K562 (cell line): ENCODE results near the gene EMID1. TPM values are rescaled to one million over a fixed set of nuclear protein-coding genes. Genes with fewer than 3 reads are reported as not detected.

Source experiments
- HOXB6 ChIP-seq: fragments of 250-450 bp; sonication (Bioruptor Pico); IDR thresholded peaks from 2 replicates; pipeline ENCODE4 v1.5.1; 2022; ENCODE audit warnings: mild to moderate bottlenecking, borderline replicate concordance
- SRSF1 ChIP-seq: fragments of 200-400 bp; formaldehyde crosslinking; IDR thresholded peaks from 2 replicates; pipeline ENCODE4 v1.6.1; 2017; ENCODE audit warnings: mild to moderate bottlenecking, low read depth, low read length, moderate library complexity
- TCF7L2 ChIP-seq: fragments of 150-350 bp; IDR thresholded peaks from 2 replicates; pipeline ENCODE4 v1.6.1; 2016; ENCODE audit warnings: low read depth, mild to moderate bottlenecking, low read length, moderate library complexity
- polyA plus RNA-seq, 8 experiments: library from polyadenylated mRNA; depleted of rRNA in 4 of 8; stranded (reverse) in 5 of 8; unstranded in 3 of 8; fragments of >200 nt; fragmentation: Nextera tagmentation in 2 of 8; fragmentation: Illumina TruSeq in 1 of 8; extraction: Ambion mirVana in 2 of 8; extraction: Trizol in 1 of 8; gene quantifications; 2 replicates each; pipeline versions ENCODE4 v1.2.1 to v1.2.3, GENCODE V29; 2011 to 2014; ENCODE audit warnings: inconsistent platforms in 1 of 8, missing spikeins in 1 of 8
- total RNA-seq, 7 experiments: library from RNA; depleted of rRNA in 6 of 7; stranded (reverse); fragments of >200 nt in 6 of 7; fragmentation: Illumina TruSeq in 2 of 7; extraction: Trizol in 2 of 7; gene quantifications; 2 replicates each; pipeline versions ENCODE4 v1.2.1 to v1.2.3, GENCODE V29; 2011 to 2021; ENCODE audit warnings: low replicate concordance in 1 of 7
- TF ChIP-seq, protein P1 (sequence below): fragments of 250-450 bp; sonication (Bioruptor Pico); IDR thresholded peaks from 2 replicates; pipeline ENCODE4 v1.8.0; 2022; ENCODE audit warnings: moderate library complexity, mild to moderate bottlenecking, inconsistent platforms
- TF ChIP-seq, protein P2 (sequence below), 2 experiments: fragments of 450-650 bp; IDR thresholded peaks; 2 replicates each; pipeline ENCODE4 v1.6.1; 2016; ENCODE audit warnings: mild to moderate bottlenecking in 2 of 2, borderline replicate concordance in 1 of 2, low read depth in 1 of 2, moderate library complexity in 1 of 2
- TF ChIP-seq, protein P3 (sequence below): sonication (generic); formaldehyde crosslinking; IDR thresholded peaks from 2 replicates; pipeline ENCODE4 v1.4.0; 2020; ENCODE audit warnings: mild to moderate bottlenecking, missing genetic modification reagents

EMID1 gene
- total and polyA plus RNA-seq, 9 of the 15 experiments (the other 6 are each of a cell fraction or from before 2014, with no cell fraction given), result 0.15 to 7.2 (median 2.7) TPM

DNA sequence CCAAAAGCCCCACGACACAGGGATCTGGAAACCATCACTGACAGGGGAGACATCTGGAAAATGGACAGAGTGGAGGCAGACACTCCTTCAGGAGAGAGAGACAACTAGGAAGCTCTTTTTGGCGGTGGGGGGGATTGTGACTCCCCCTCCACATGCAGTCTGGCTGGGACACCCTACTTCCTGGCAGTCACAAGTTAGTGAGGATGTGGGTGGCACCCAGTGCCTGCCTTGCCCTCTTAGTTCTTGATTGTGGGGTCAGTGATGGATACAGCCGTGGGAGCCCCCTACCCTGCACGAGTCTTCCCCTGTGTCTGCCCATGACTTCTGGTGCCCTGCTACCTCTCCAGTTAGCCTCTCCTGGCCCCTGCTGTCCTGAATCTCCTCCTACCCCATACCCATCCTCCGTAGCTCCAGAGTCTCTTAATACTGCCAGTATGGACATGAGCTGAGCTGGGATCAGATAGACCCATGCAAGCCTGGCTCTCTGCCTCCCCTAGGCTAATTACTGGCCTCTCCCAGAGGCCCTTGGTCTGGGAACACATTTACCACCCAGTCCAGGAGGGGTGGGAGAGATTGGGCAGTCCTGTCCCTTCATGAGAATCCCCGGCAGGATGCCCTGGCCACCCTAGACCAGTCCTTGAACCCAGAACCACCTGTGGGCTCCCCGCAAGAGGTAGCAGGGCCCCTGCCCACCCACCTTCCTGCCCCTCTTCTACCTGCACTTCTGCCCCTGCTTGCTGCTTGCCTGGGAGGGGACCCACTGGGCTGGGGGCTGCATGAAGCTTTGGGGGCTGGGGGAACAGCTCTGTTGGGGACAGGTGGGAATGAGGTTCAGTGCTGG, 39.3 kb downstream of the EMID1 start (continued):
- TF ChIP-seq, protein P1, sequence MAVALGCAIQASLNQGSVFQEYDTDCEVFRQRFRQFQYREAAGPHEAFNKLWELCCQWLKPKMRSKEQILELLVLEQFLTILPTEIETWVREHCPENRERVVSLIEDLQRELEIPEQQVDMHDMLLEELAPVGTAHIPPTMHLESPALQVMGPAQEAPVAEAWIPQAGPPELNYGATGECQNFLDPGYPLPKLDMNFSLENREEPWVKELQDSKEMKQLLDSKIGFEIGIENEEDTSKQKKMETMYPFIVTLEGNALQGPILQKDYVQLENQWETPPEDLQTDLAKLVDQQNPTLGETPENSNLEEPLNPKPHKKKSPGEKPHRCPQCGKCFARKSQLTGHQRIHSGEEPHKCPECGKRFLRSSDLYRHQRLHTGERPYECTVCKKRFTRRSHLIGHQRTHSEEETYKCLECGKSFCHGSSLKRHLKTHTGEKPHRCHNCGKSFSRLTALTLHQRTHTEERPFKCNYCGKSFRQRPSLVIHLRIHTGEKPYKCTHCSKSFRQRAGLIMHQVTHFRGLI (CRISPR knock-in tag), result no peak
- TF ChIP-seq SRSF1 (no peak), TCF7L2 (no peak), HOXB6 (no peak)
- TF ChIP-seq, protein P2, sequence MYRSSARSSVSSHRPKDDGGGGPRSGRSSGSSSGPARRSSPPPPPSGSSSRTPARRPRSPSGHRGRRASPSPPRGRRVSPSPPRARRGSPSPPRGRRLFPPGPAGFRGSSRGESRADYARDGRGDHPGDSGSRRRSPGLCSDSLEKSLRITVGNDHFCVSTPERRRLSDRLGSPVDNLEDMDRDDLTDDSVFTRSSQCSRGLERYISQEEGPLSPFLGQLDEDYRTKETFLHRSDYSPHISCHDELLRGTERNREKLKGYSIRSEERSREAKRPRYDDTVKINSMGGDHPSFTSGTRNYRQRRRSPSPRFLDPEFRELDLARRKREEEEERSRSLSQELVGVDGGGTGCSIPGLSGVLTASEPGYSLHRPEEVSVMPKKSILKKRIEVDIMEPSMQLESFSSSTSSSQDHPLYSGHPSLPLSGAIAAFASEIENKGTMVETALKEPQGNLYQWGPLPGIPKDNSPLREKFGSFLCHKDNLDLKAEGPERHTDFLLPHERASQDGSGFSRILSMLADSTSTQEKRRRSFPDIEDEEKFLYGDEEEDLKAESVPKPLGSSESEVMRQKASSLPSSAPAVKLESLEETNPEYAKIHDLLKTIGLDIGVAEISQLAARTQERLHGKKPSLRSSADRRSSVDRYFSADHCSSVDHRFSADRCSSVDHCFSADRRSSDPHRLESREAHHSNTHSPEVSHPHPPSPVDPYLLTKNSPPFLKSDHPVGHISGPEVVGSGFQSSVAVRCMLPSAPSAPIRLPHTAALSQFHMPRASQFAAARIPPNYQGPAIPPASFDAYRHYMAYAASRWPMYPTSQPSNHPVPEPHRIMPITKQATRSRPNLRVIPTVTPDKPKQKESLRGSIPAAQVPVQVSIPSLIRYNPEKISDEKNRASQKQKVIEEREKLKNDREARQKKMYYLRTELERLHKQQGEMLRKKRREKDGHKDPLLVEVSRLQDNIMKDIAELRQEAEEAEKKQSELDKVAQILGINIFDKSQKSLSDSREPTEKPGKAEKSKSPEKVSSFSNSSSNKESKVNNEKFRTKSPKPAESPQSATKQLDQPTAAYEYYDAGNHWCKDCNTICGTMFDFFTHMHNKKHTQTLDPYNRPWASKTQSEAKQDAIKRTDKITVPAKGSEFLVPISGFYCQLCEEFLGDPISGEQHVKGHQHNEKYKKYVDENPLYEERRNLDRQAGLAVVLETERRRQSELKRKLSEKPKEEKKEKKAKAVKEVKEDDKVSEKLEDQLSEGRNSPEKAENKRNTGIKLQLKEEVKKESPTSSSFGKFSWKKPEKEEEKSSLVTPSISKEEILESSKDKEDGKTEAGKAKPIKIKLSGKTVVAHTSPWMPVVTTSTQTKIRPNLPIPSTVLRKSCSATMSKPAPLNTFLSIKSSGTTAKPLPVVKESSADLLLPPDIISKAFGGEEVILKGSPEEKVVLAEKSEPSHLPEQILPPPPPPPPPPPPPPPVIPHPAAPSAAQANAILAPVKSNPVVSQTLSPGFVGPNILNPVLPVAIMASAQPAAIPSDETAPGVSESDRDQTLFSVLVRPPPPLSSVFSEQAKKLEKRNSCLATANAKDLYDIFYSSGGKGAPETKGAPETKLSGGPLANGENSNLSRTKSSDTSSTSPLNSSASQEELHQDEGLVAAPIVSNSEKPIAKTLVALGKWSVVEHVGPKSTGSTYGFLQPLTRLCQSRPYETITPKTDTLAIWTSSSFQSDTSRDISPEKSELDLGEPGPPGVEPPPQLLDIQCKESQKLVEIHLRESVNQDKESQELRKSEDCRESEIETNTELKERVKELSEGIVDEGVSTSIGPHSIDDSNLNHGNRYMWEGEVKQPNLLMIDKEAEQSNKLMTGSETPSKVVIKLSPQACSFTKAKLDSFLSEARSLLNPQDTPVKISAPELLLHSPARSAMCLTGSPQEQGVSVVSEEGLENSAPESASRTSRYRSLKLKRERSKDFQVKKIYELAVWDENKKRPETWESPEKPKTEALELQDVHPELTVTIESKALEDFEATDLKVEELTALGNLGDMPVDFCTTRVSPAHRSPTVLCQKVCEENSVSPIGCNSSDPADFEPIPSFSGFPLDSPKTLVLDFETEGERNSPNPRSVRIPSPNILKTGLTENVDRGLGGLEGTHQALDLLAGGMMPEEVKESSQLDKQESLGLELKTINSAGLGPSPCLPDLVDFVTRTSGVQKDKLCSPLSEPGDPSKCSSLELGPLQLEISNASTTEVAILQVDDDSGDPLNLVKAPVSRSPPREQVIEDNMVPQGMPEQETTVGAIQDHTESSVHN (IDR thresholded peaks at IDR 0.05; ENCODE audit: borderline replicate concordance in 1 of 2, low read depth in 1 of 2), result no peak
- TF ChIP-seq, protein P3, sequence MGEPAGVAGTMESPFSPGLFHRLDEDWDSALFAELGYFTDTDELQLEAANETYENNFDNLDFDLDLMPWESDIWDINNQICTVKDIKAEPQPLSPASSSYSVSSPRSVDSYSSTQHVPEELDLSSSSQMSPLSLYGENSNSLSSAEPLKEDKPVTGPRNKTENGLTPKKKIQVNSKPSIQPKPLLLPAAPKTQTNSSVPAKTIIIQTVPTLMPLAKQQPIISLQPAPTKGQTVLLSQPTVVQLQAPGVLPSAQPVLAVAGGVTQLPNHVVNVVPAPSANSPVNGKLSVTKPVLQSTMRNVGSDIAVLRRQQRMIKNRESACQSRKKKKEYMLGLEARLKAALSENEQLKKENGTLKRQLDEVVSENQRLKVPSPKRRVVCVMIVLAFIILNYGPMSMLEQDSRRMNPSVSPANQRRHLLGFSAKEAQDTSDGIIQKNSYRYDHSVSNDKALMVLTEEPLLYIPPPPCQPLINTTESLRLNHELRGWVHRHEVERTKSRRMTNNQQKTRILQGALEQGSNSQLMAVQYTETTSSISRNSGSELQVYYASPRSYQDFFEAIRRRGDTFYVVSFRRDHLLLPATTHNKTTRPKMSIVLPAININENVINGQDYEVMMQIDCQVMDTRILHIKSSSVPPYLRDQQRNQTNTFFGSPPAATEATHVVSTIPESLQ (CRISPR knock-in tag), result no peak
